Activated T-cell treated with anti-CD3 and anti-CD28 coated beads, Interleukin-2, amount 50 U/mL, for 4 hours (primary cell): ENCODE results near the gene CSNK1G1. TPM values are rescaled to one million over a fixed set of nuclear protein-coding genes. Genes with fewer than 3 reads are reported as not detected.

ENCODE experiments used
- ATAC-seq, 2 donors: fragments of 200-7000 bp; cut with Tn5 transposase; one replicate each; pipeline ENCODE4 v1.10.0; 2021
- DNase-seq: peaks from one replicate; pipeline ENCODE4 v3.0.0-alpha.2; 2020
- H3K27me3 Mint-ChIP-seq: one replicate; pipeline ENCODE4 v1.8.0; 2021; ENCODE audit warnings: low read depth, mixed read lengths
- H3K36me3 Mint-ChIP-seq: one replicate; pipeline ENCODE4 v1.8.0; 2022; ENCODE audit warnings: mixed read lengths; ENCODE audit not compliant: insufficient read depth
- H3K4me1 Mint-ChIP-seq: one replicate; pipeline ENCODE4 v1.8.0; 2021; ENCODE audit warnings: low read depth, mixed read lengths
- H3K4me3 Mint-ChIP-seq: one replicate; pipeline ENCODE4 v1.8.0; 2021; ENCODE audit warnings: mild to moderate bottlenecking, moderate library complexity, mixed read lengths
- H3K9me3 Mint-ChIP-seq: one replicate; pipeline ENCODE4 v1.8.0; 2021; ENCODE audit warnings: mixed read lengths
- total RNA-seq, 3 donors: library from RNA; stranded (reverse); gene quantifications; one replicate each; pipeline ENCODE4 v1.2.1, GENCODE V29; 2021

The CSNK1G1 gene
- total RNA-seq, 3 donors from 2014 or later: 24.4 to 27.4 (median 25.1) TPM

GRCh38 chr15:64158363-64159134 is 197.4 kb downstream of the CSNK1G1 start:
- H3K9me3 Mint-ChIP-seq: no peaks in the 10 kb centered on the region
- no peaks in the 10 kb centered on the region for H3K27me3 Mint-ChIP-seq
- ATAC-seq: no peak
- peaks cover 46% of the 10 kb centered on the region for H3K36me3 Mint-ChIP-seq
- H3K4me3 Mint-ChIP-seq: peak overlapping the region; percentile 14
- no peak for DNase-seq
- peaks cover 38% of the 10 kb centered on the region for H3K4me1 Mint-ChIP-seq

GRCh38 chr15:64157599-64158125 is 198.3 kb downstream of the CSNK1G1 start:
- no peak for DNase-seq
- H3K4me1 Mint-ChIP-seq: peaks cover 37% of the 10 kb centered on the region
- no peak overlapping the region for H3K4me3 Mint-ChIP-seq
- no peaks in the 10 kb centered on the region for H3K9me3 Mint-ChIP-seq
- peaks cover 46% of the 10 kb centered on the region for H3K36me3 Mint-ChIP-seq
- no peak for ATAC-seq
- H3K27me3 Mint-ChIP-seq: peaks cover 4% of the 10 kb centered on the region

- Mint-ChIP-seq H3K4me1 (peaks cover 33% of the 10 kb centered on the region), H3K4me3 (no peak overlapping the region), H3K9me3 (no peaks in the 10 kb centered on the region), H3K27me3 (peaks cover 8% of the 10 kb centered on the region), H3K36me3 (peaks cover 41% of the 10 kb centered on the region)
- ATAC-seq (no peak), DNase-seq (no peak)
Measured at GRCh38 chr15:64156652-64157331, 199.2 kb downstream of the CSNK1G1 start.

- H3K36me3 Mint-ChIP-seq: peaks cover 40% of the 10 kb centered on the region
- peaks cover 9% of the 10 kb centered on the region for H3K27me3 Mint-ChIP-seq
- DNase-seq (no peak), ATAC-seq (no peak)
- H3K4me1 Mint-ChIP-seq: peaks cover 30% of the 10 kb centered on the region
- H3K4me3 Mint-ChIP-seq: no peak overlapping the region
- no peaks in the 10 kb centered on the region for H3K9me3 Mint-ChIP-seq
Measured at GRCh38 chr15:64155802-64156651, 199.9 kb downstream of the CSNK1G1 start.

- DNase-seq: peak; percentile 93
- peak overlapping the region; percentile 63 for H3K4me3 Mint-ChIP-seq
- peaks cover 29% of the 10 kb centered on the region for H3K4me1 Mint-ChIP-seq
- ATAC-seq: peak; percentile 89
- H3K36me3 Mint-ChIP-seq: peaks cover 26% of the 10 kb centered on the region
- H3K27me3 Mint-ChIP-seq: peaks cover 11% of the 10 kb centered on the region
- no peaks in the 10 kb centered on the region for H3K9me3 Mint-ChIP-seq
Measured at GRCh38 chr15:64153480-64154367, 202.2 kb downstream of the CSNK1G1 start.

GRCh38 chr15:64152507-64153387 is 203.2 kb downstream of the CSNK1G1 start:
- Mint-ChIP-seq H3K4me3 (peak overlapping the region; percentile 63), H3K9me3 (no peaks in the 10 kb centered on the region), H3K4me1 (peaks cover 20% of the 10 kb centered on the region), H3K27me3 (peaks cover 11% of the 10 kb centered on the region), H3K36me3 (peaks cover 19% of the 10 kb centered on the region)
- ATAC-seq (no peak), DNase-seq (no peak)

GRCh38 chr15:64151727-64152506 is 204.1 kb downstream of the CSNK1G1 start, which contains the start of gene SNX22:
TSS of gene SNX22 (plus strand) at chr15:64151731. CDS start at chr15:64151776, 45 bp downstream.
- Mint-ChIP-seq H3K36me3 (peaks cover 13% of the 10 kb centered on the region), H3K27me3 (peaks cover 11% of the 10 kb centered on the region), H3K4me1 (peaks cover 20% of the 10 kb centered on the region), H3K9me3 (no peaks in the 10 kb centered on the region), H3K4me3 (peak within 1 kb of the TSS; percentile 78)
- ATAC-seq: peak; percentile 18 to 28
- no peak for DNase-seq

- Mint-ChIP-seq H3K4me1 (peaks cover 20% of the 10 kb centered on the region), H3K9me3 (no peaks in the 10 kb centered on the region), H3K27me3 (peaks cover 11% of the 10 kb centered on the region), H3K36me3 (peaks cover 2% of the 10 kb centered on the region), H3K4me3 (no peak overlapping the region)
- no peak for ATAC-seq
- DNase-seq: no peak
Measured at GRCh38 chr15:64149893-64150578, 205.9 kb downstream of the CSNK1G1 start.

- no peak for DNase-seq
- H3K4me1 Mint-ChIP-seq: peaks cover 19% of the 10 kb centered on the region
- peaks cover under 1% of the 10 kb centered on the region for H3K36me3 Mint-ChIP-seq
- peaks cover 11% of the 10 kb centered on the region for H3K27me3 Mint-ChIP-seq
- no peak overlapping the region for H3K4me3 Mint-ChIP-seq
- H3K9me3 Mint-ChIP-seq: no peaks in the 10 kb centered on the region
- ATAC-seq: no peak
Measured at GRCh38 chr15:64149424-64149823, 206.5 kb downstream of the CSNK1G1 start.

- no peak for ATAC-seq
- Mint-ChIP-seq H3K4me3 (no peak overlapping the region), H3K9me3 (no peaks in the 10 kb centered on the region), H3K4me1 (peaks cover 16% of the 10 kb centered on the region), H3K27me3 (peaks cover 11% of the 10 kb centered on the region), H3K36me3 (peaks cover 3% of the 10 kb centered on the region)
- no peak for DNase-seq
Measured at GRCh38 chr15:64148581-64148980, 207.4 kb downstream of the CSNK1G1 start.

GRCh38 chr15:64148168-64148567 is 207.8 kb downstream of the CSNK1G1 start:
- ATAC-seq: no peak
- no peak for DNase-seq
- Mint-ChIP-seq H3K27me3 (peaks cover 9% of the 10 kb centered on the region), H3K4me1 (peaks cover 13% of the 10 kb centered on the region), H3K9me3 (no peaks in the 10 kb centered on the region), H3K4me3 (no peak overlapping the region), H3K36me3 (peaks cover 7% of the 10 kb centered on the region)
